Measurements from ENCODE around the gene PDCD5.

DNA sequence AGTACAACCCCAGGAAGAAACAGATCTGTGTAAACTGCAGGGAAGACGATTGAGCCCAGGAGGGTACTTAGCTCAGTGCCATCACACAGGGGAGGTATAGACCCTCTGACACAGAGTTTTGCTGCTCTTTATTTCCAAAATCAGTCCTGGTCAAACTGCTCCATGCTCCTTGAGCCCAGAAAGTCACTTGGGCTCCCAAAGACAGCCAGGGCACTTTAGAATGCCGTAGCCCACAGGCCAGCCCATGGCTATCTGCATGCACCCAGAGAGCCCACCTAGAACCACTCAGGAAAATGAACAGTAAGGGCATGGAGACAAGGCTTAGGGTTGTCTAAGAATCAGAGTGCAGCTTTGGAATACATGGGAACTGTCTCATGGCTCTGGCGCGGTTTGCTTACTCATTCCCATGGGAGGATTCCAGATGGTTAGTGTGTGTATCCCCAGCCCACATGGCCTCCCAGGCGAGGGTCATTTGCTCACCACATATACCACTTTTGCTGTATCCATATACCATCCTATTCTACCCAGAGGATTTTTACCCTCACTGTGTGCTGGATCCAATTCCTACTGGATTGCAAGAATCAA, 14.7 kb upstream of the PDCD5 start:
- no peak for TF ChIP-seq ZNF830 (tag by site-specific recombination; IDR thresholded peaks at IDR 0.05; ENCODE audit: low read depth)
- no peak for TF ChIP-seq KLF16 (tag by site-specific recombination; IDR thresholded peaks at IDR 0.05)
- no peak for TF ChIP-seq ZNF292 (tag by site-specific recombination; IDR thresholded peaks at IDR 0.05; ENCODE audit: borderline replicate concordance, low read depth)
- TF ChIP-seq, protein P1, sequence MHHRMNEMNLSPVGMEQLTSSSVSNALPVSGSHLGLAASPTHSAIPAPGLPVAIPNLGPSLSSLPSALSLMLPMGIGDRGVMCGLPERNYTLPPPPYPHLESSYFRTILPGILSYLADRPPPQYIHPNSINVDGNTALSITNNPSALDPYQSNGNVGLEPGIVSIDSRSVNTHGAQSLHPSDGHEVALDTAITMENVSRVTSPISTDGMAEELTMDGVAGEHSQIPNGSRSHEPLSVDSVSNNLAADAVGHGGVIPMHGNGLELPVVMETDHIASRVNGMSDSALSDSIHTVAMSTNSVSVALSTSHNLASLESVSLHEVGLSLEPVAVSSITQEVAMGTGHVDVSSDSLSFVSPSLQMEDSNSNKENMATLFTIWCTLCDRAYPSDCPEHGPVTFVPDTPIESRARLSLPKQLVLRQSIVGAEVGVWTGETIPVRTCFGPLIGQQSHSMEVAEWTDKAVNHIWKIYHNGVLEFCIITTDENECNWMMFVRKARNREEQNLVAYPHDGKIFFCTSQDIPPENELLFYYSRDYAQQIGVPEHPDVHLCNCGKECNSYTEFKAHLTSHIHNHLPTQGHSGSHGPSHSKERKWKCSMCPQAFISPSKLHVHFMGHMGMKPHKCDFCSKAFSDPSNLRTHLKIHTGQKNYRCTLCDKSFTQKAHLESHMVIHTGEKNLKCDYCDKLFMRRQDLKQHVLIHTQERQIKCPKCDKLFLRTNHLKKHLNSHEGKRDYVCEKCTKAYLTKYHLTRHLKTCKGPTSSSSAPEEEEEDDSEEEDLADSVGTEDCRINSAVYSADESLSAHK (tag by site-specific recombination; IDR thresholded peaks at IDR 0.05), result no peak
- TF ChIP-seq ZNF645 (tag by site-specific recombination; IDR thresholded peaks at IDR 0.05), result no peak
